Activated T-cell treated with anti-CD3 and anti-CD28 coated beads, Interleukin-2, amount 50 U/mL, for 4 hours (primary cell): ENCODE measurements around the gene ALDH3B2. TPM values are rescaled to one million over a fixed set of nuclear protein-coding genes. Genes with fewer than 3 reads are reported as not detected.

Experiments used
- ATAC-seq, 2 donors: fragments of 200-7000 bp; cut with Tn5 transposase; one replicate each; pipeline ENCODE4 v1.10.0; 2021
- DNase-seq: peaks from one replicate; pipeline ENCODE4 v3.0.0-alpha.2; 2020
- H3K27me3 Mint-ChIP-seq: one replicate; pipeline ENCODE4 v1.8.0; 2021; ENCODE audit warnings: low read depth, mixed read lengths
- H3K36me3 Mint-ChIP-seq: one replicate; pipeline ENCODE4 v1.8.0; 2022; ENCODE audit warnings: mixed read lengths; ENCODE audit not compliant: insufficient read depth
- H3K4me1 Mint-ChIP-seq: one replicate; pipeline ENCODE4 v1.8.0; 2021; ENCODE audit warnings: low read depth, mixed read lengths
- H3K4me3 Mint-ChIP-seq: one replicate; pipeline ENCODE4 v1.8.0; 2021; ENCODE audit warnings: mild to moderate bottlenecking, moderate library complexity, mixed read lengths
- H3K9me3 Mint-ChIP-seq: one replicate; pipeline ENCODE4 v1.8.0; 2021; ENCODE audit warnings: mixed read lengths
- total RNA-seq, 3 donors: library from RNA; stranded (reverse); gene quantifications; one replicate each; pipeline ENCODE4 v1.2.1, GENCODE V29; 2021

Gene ALDH3B2
- total RNA-seq, 3 donors from 2014 or later, result not detected

- peaks cover 11% of the 10 kb centered on the region for H3K36me3 Mint-ChIP-seq
- H3K4me1 Mint-ChIP-seq, result peaks cover 24% of the 10 kb centered on the region
Observed at GRCh38 chr11:67614730-67615714, 59.4 kb downstream of the ALDH3B2 start.

GRCh38 chr11:67613960-67614715, 60.3 kb downstream of the ALDH3B2 start:
- Mint-ChIP-seq H3K27me3 (no peaks in the 10 kb centered on the region), H3K9me3 (no peaks in the 10 kb centered on the region)
- ATAC-seq, result peak; percentile 93

More at GRCh38 chr11:67614730-67615714, 59.4 kb downstream of the ALDH3B2 start:
- Mint-ChIP-seq H3K27me3 (no peaks in the 10 kb centered on the region), H3K4me3 (peak overlapping the region; percentile 77), H3K9me3 (no peaks in the 10 kb centered on the region)
- peak in 1 of 2 donors; percentile 21 for ATAC-seq
- DNase-seq, result peak; percentile 43

GRCh38 chr11:67613313-67613959, 61.0 kb downstream of the ALDH3B2 start:
- peak overlapping the region; percentile 77 for H3K4me3 Mint-ChIP-seq
- no peaks in the 10 kb centered on the region for H3K9me3 Mint-ChIP-seq
- DNase-seq, result no peak
- H3K27me3 Mint-ChIP-seq, result no peaks in the 10 kb centered on the region
- H3K36me3 Mint-ChIP-seq, result peaks cover 21% of the 10 kb centered on the region
- no peak for ATAC-seq
- peaks cover 28% of the 10 kb centered on the region for H3K4me1 Mint-ChIP-seq

More at GRCh38 chr11:67613960-67614715, 60.3 kb downstream of the ALDH3B2 start:
- peak overlapping the region; percentile 77 for H3K4me3 Mint-ChIP-seq
- H3K36me3 Mint-ChIP-seq, result peaks cover 16% of the 10 kb centered on the region
- peak; percentile 78 for DNase-seq
- H3K4me1 Mint-ChIP-seq, result peaks cover 24% of the 10 kb centered on the region

GRCh38 chr11:67612751-67613150, 61.7 kb downstream of the ALDH3B2 start:
- DNase-seq, result no peak
- Mint-ChIP-seq H3K4me1 (peaks cover 33% of the 10 kb centered on the region), H3K36me3 (peaks cover 23% of the 10 kb centered on the region), H3K27me3 (no peaks in the 10 kb centered on the region), H3K4me3 (no peak overlapping the region), H3K9me3 (no peaks in the 10 kb centered on the region)
- no peak for ATAC-seq

Other genes starting within 250 kb of the ALDH3B2 start
- gene RPS6KB2, start 246.1 kb downstream of the ALDH3B2 start, total RNA-seq, result 10 to 100 TPM; 90.3 to 97.2 (median 92.7) TPM
- 100 to 1,000 TPM in 2 of 3 donors, 10 to 100 TPM in 1; 61.5 to 114 (median 108) TPM for gene PTPRCAP, start 236.9 kb downstream of the ALDH3B2 start, total RNA-seq
- gene CORO1B, start 231.1 kb downstream of the ALDH3B2 start, total RNA-seq, result 100 to 1,000 TPM in 2 of 3 donors, 10 to 100 TPM in 1; 97.5 to 139 (median 114) TPM
- gene GPR152, start 221.9 kb downstream of the ALDH3B2 start, total RNA-seq, result not detected
- 1 to 10 TPM in 2 of 3 donors, under 1 TPM in 1; 0.48 to 1.5 (median 1.1) TPM for gene CABP4, start 219.3 kb downstream of the ALDH3B2 start, total RNA-seq
- gene TMEM134, start 205.4 kb downstream of the ALDH3B2 start, total RNA-seq, result 10 to 100 TPM; 31.1 to 36.3 (median 32.9) TPM
- 100 to 1,000 TPM; 156 to 183 (median 166) TPM for gene AIP, start 191.6 kb downstream of the ALDH3B2 start, total RNA-seq
- gene PITPNM1, start 169.3 kb downstream of the ALDH3B2 start, total RNA-seq, result 100 to 1,000 TPM in 1 of 3 donors, 10 to 100 TPM in 2; 88.8 to 118 (median 96.4) TPM
- gene CDK2AP2, start 166.5 kb downstream of the ALDH3B2 start, total RNA-seq, result 10 to 100 TPM; 79.1 to 89.1 (median 86.2) TPM
- not detected for gene CABP2, start 151.2 kb downstream of the ALDH3B2 start, total RNA-seq
- gene GSTP1, start 90.8 kb downstream of the ALDH3B2 start, total RNA-seq, result 100 to 1,000 TPM; 363 to 446 (median 421) TPM
- gene NDUFV1, start 67.7 kb downstream of the ALDH3B2 start, total RNA-seq, result 100 to 1,000 TPM; 338 to 353 (median 350) TPM
- gene NUDT8, start 44.7 kb downstream of the ALDH3B2 start, total RNA-seq, result 10 to 100 TPM; 10.2 to 14.4 (median 12.6) TPM
- gene TBX10, start 34.9 kb downstream of the ALDH3B2 start, total RNA-seq, result not detected
- under 1 TPM in 1 of 3 donors, not detected in 2; 0.37 TPM for gene ACY3, start 23.9 kb downstream of the ALDH3B2 start, total RNA-seq